ENCODE measurements around the gene APOBEC3A. TPM values are rescaled to one million over a fixed set of nuclear protein-coding genes. Genes with fewer than 3 reads are reported as not detected.

Gene APOBEC3A
- total RNA-seq, 6 donors from 2014 or later: 3.0 to 27.3 (median 8.3) TPM

- Histone ChIP-seq H3K9me3 (no peaks in the 10 kb centered on the region), H3K27me3 (no peaks in the 10 kb centered on the region), H3K4me1 (peaks cover 14 to 38% (median 31%) of the 10 kb centered on the region in 4 donors), H3K27ac (no peak overlapping the region), H3K4me3 (no peak overlapping the region), H3K36me3 (no peaks in the 10 kb centered on the region)
- DNase-seq (no peak), ATAC-seq (ENCODE audit: low FRiP score in 2 of 2) (no peak)
- WGBS, 2 donors: 83 to 89% methylated on average over 7 of the region's 7 CpGs
- TF ChIP-seq POLR2A (IDR thresholded peaks at IDR 0.05): no peak
- no peak for TF ChIP-seq CTCF (IDR thresholded peaks at IDR 0.05)
- no peak for TF ChIP-seq POLR2AphosphoS5 (IDR thresholded peaks at IDR 0.05)
These were observed 31.8 kb upstream of the APOBEC3A start for GRCh38 chr22:38925571-38926041.

- peak overlapping the region; percentile 0 to 62 (median 42) for H3K27ac ChIP-seq
- H3K4me3 ChIP-seq: peak overlapping the region in 3 of 4 donors; percentile 28 to 41 (median 40)
- ATAC-seq (ENCODE audit: low FRiP score in 2 of 2) (peak; percentile 79 to 85), DNase-seq (peak; percentile 90 to 92)
- WGBS, 2 donors: 9 to 22% methylated on average over 19 to 39 of the region's 39 CpGs
- H3K9me3 ChIP-seq: no peaks in the 10 kb centered on the region
- TF ChIP-seq CTCF (IDR thresholded peaks at IDR 0.05) (peak; percentile 52 to 72 (median 66)), POLR2A (IDR thresholded peaks at IDR 0.05) (peak in 1 of 4 donors; percentile 15), EP300 (IDR thresholded peaks at IDR 0.05) (no peak), POLR2AphosphoS5 (IDR thresholded peaks at IDR 0.05) (peak in 1 of 2 donors; percentile 4)
- peaks cover 14 to 38% (median 31%) of the 10 kb centered on the region in 4 donors for H3K4me1 ChIP-seq
- H3K27me3 ChIP-seq: no peaks in the 10 kb centered on the region
- H3K36me3 ChIP-seq: no peaks in the 10 kb centered on the region
These were observed 30.2 kb upstream of the APOBEC3A start for GRCh38 chr22:38927033-38927781.

- H3K9me3 ChIP-seq: no peaks in the 10 kb centered on the region
- no peak for TF ChIP-seq POLR2A (IDR thresholded peaks at IDR 0.05)
- no peak for TF ChIP-seq EP300 (IDR thresholded peaks at IDR 0.05)
- no peaks in the 10 kb centered on the region for H3K27me3 ChIP-seq
- no peak overlapping the region for H3K27ac ChIP-seq
- WGBS, 2 donors: 64 to 74% methylated on average over 3 of the region's 3 CpGs
- H3K4me3 ChIP-seq: no peak overlapping the region
- no peaks in the 10 kb centered on the region for H3K36me3 ChIP-seq
- peaks cover 2 to 16% (median 11%) of the 10 kb centered on the region in 4 donors for H3K4me1 ChIP-seq
- ATAC-seq (ENCODE audit: low FRiP score in 2 of 2) (no peak), DNase-seq (no peak)
These were observed 26.9 kb upstream of the APOBEC3A start for GRCh38 chr22:38930512-38930911.

- ATAC-seq (ENCODE audit: low FRiP score in 2 of 2) (peak in 1 of 2 donors; percentile 72), DNase-seq (peak; percentile 86 to 96)
- Histone ChIP-seq H3K27me3 (no peaks in the 10 kb centered on the region), H3K4me3 (no peak overlapping the region), H3K27ac (no peak overlapping the region), H3K4me1 (no peaks in the 10 kb centered on the region), H3K9me3 (no peaks in the 10 kb centered on the region), H3K36me3 (no peaks in the 10 kb centered on the region)
- peak in 1 of 2 donors; percentile 29 for TF ChIP-seq POLR2AphosphoS5 (IDR thresholded peaks at IDR 0.05)
- TF ChIP-seq EP300 (IDR thresholded peaks at IDR 0.05): peak in 1 of 4 donors; percentile 1
- no peak for TF ChIP-seq CTCF (IDR thresholded peaks at IDR 0.05)
- 53 to 57% methylated on average over 8 of the region's 8 CpGs for WGBS, 2 donors
These were observed 22.4 kb upstream of the APOBEC3A start for GRCh38 chr22:38935023-38935422.

GRCh38 chr22:38935616-38936015, 21.8 kb upstream of the APOBEC3A start:
- H3K36me3 ChIP-seq: no peaks in the 10 kb centered on the region
- H3K27ac ChIP-seq: no peak overlapping the region
- DNase-seq: no peak
- no peak for ATAC-seq (ENCODE audit: low FRiP score in 2 of 2)
- 92 to 94% methylated on average over 13 of the region's 13 CpGs for WGBS, 2 donors
- no peaks in the 10 kb centered on the region for H3K27me3 ChIP-seq
- H3K4me1 ChIP-seq: no peaks in the 10 kb centered on the region
- TF ChIP-seq POLR2A (IDR thresholded peaks at IDR 0.05) (no peak), EP300 (IDR thresholded peaks at IDR 0.05) (no peak), POLR2AphosphoS5 (IDR thresholded peaks at IDR 0.05) (no peak)
- no peaks in the 10 kb centered on the region for H3K9me3 ChIP-seq
- H3K4me3 ChIP-seq: no peak overlapping the region
